HG02642 (cell line): ENCODE results near the gene YARS1.

ENCODE experiments used
- ATAC-seq: cut with Tn5 transposase; IDR thresholded peaks from one replicate; pipeline ENCODE4 v1.9.1; 2021; ENCODE audit warnings: mild to moderate bottlenecking; ENCODE audit not compliant: unreplicated experiment, poor library complexity

YARS1 gene

GRCh38 chr1:32748926-32749325 lies 68.2 kb downstream of the YARS1 start:
- ATAC-seq: no peak

- ATAC-seq: no peak
These were observed 68.8 kb downstream of the YARS1 start for GRCh38 chr1:32748348-32748747.

GRCh38 chr1:32746130-32746529 lies 71.0 kb downstream of the YARS1 start:
- ATAC-seq: no peak

GRCh38 chr1:32744071-32744425 lies 73.1 kb downstream of the YARS1 start:
- ATAC-seq: no peak

GRCh38 chr1:32743380-32744070 lies 73.6 kb downstream of the YARS1 start:
- ATAC-seq: no peak

GRCh38 chr1:32742956-32743355 lies 74.2 kb downstream of the YARS1 start:
- ATAC-seq: no peak

- no peak for ATAC-seq
These were observed 74.8 kb downstream of the YARS1 start for GRCh38 chr1:32742199-32742947.

GRCh38 chr1:32741413-32742198 lies 75.6 kb downstream of the YARS1 start:
- no peak for ATAC-seq

GRCh38 chr1:32741059-32741412 lies 76.1 kb downstream of the YARS1 start:
- no peak for ATAC-seq

- no peak for ATAC-seq
These were observed 80.1 kb downstream of the YARS1 start for GRCh38 chr1:32736812-32737791.

GRCh38 chr1:32733582-32734321 lies 83.4 kb downstream of the YARS1 start:
- no peak for ATAC-seq

- no peak for ATAC-seq
These were observed 87.7 kb downstream of the YARS1 start for GRCh38 chr1:32729254-32730046.

- ATAC-seq: no peak
These were observed 88.6 kb downstream of the YARS1 start for GRCh38 chr1:32728413-32729077.

GRCh38 chr1:32727876-32728275 lies 89.3 kb downstream of the YARS1 start:
- ATAC-seq: no peak

- ATAC-seq: no peak
These were observed 91.6 kb downstream of the YARS1 start for GRCh38 chr1:32725615-32725982.
